WTC11 (cell line): ENCODE results near the gene SEZ6L2. TPM values are rescaled to one million over a fixed set of nuclear protein-coding genes. Genes with fewer than 3 reads are reported as not detected.

ENCODE experiments used
- ATAC-seq: fragments of 200-7000 bp; cut with Tn5 transposase; 2 replicates; pipeline ENCODE4 v1.10.0; 2021; ENCODE audit warnings: mild to moderate bottlenecking, moderate library complexity
- CTCF ChIA-PET: fragments of 300-600 bp; sonication (Branson Sonifier 250); formaldehyde crosslinking; loops from one replicate; lab custom pipeline; 2021; ENCODE audit warnings: antibody characterized with exemption; lab: Charles Lee
- POLR2A ChIA-PET: fragments of 350-600 bp; sonication (Branson Sonifier 250); formaldehyde crosslinking; loops from one replicate; lab custom pipeline; 2021; ENCODE audit warnings: antibody characterized with exemption; lab: Charles Lee
- DNase-seq: peaks from one replicate; pipeline ENCODE4 v3.0.0; 2021; ENCODE audit warnings: low spot score
- H3K27ac Mint-ChIP-seq: 2 replicates; pipeline ENCODE4 v1.8.0; 2021; ENCODE audit warnings: mixed read lengths
- H3K27me3 Mint-ChIP-seq: 2 replicates; pipeline ENCODE4 v1.8.0; 2021; ENCODE audit warnings: low read depth, mild to moderate bottlenecking, moderate library complexity, mixed read lengths
- H3K36me3 Mint-ChIP-seq: 2 replicates; pipeline ENCODE4 v1.8.0; 2021; ENCODE audit warnings: mixed read lengths
- H3K4me1 Mint-ChIP-seq: 2 replicates; pipeline ENCODE4 v1.8.0; 2022; ENCODE audit warnings: mixed read lengths
- H3K4me3 Mint-ChIP-seq: 2 replicates; pipeline ENCODE4 v1.8.0; 2021; ENCODE audit warnings: mild to moderate bottlenecking, moderate library complexity, mixed read lengths
- H3K9me3 Mint-ChIP-seq: 2 replicates; pipeline ENCODE4 v1.8.0; 2021; ENCODE audit warnings: mixed read lengths
- CREB1 ChIP-seq: sonication (generic); formaldehyde crosslinking; IDR thresholded peaks from 2 replicates; pipeline ENCODE4 v1.8.0; 2023; ENCODE audit warnings: mild to moderate bottlenecking, missing genetic modification reagents
- EMX1 ChIP-seq: fragments of 250-450 bp; sonication (Bioruptor Pico); IDR thresholded peaks from 2 replicates; pipeline ENCODE4 v1.8.0; 2021; ENCODE audit warnings: mild to moderate bottlenecking
- ESRRA ChIP-seq: sonication (generic); formaldehyde crosslinking; IDR thresholded peaks from 2 replicates; pipeline ENCODE4 v1.8.1; 2022; ENCODE audit warnings: mild to moderate bottlenecking, missing genetic modification reagents, borderline replicate concordance
- GABPB1 ChIP-seq: sonication (generic); formaldehyde crosslinking; IDR thresholded peaks from 2 replicates; pipeline ENCODE4 v1.8.1; 2023; ENCODE audit warnings: mild to moderate bottlenecking, missing genetic modification reagents
- GRHL2 ChIP-seq: fragments of 250-450 bp; sonication (Bioruptor Pico); IDR thresholded peaks from 2 replicates; pipeline ENCODE4 v1.8.0; 2022; ENCODE audit warnings: mild to moderate bottlenecking, moderate library complexity; ENCODE audit not compliant: insufficient replicate concordance, severe bottlenecking
- IRF1 ChIP-seq: sonication (generic); formaldehyde crosslinking; IDR thresholded peaks from 2 replicates; pipeline ENCODE4 v1.8.0; 2023; ENCODE audit warnings: missing genetic modification reagents
- JAZF1 ChIP-seq: fragments of 250-450 bp; sonication (Bioruptor Pico); IDR thresholded peaks from 2 replicates; pipeline ENCODE4 v1.9.0; 2021; ENCODE audit warnings: moderate library complexity, mild to moderate bottlenecking, inconsistent platforms
- KAT7 ChIP-seq: sonication (generic); formaldehyde crosslinking; IDR thresholded peaks from 2 replicates; pipeline ENCODE4 v1.8.1; 2023; ENCODE audit warnings: missing genetic modification reagents, mild to moderate bottlenecking, borderline replicate concordance
- MYBL2 ChIP-seq: sonication (generic); formaldehyde crosslinking; IDR thresholded peaks from 2 replicates; pipeline ENCODE4 v1.8.1; 2023; ENCODE audit warnings: mild to moderate bottlenecking, moderate library complexity, missing genetic modification reagents
- NFATC4 ChIP-seq: fragments of 250-450 bp; sonication (Bioruptor Pico); IDR thresholded peaks from 2 replicates; pipeline ENCODE4 v1.9.0; 2021; ENCODE audit warnings: mild to moderate bottlenecking
- NR1H2 ChIP-seq: sonication (generic); formaldehyde crosslinking; IDR thresholded peaks from 2 replicates; pipeline ENCODE4 v1.9.0; 2021; ENCODE audit warnings: mild to moderate bottlenecking, moderate library complexity, missing genetic modification reagents
- NR3C1 ChIP-seq: sonication (generic); formaldehyde crosslinking; conservative IDR thresholded peaks from 2 replicates; pipeline ENCODE4 v1.8.1; 2023; ENCODE audit warnings: low read depth, mild to moderate bottlenecking, missing genetic modification reagents
- SOX15 ChIP-seq: fragments of 250-450 bp; sonication (Bioruptor Pico); IDR thresholded peaks from 2 replicates; pipeline ENCODE4 v1.9.0; 2021; ENCODE audit warnings: mild to moderate bottlenecking
- TEAD4 ChIP-seq: sonication (generic); formaldehyde crosslinking; IDR thresholded peaks from 2 replicates; pipeline ENCODE4 v1.8.0; 2022; ENCODE audit warnings: mild to moderate bottlenecking, missing genetic modification reagents
- TP53 ChIP-seq: sonication (generic); formaldehyde crosslinking; IDR thresholded peaks from 2 replicates; pipeline ENCODE4 v1.8.1; 2023; ENCODE audit warnings: mild to moderate bottlenecking, missing genetic modification reagents
- USF1 ChIP-seq: sonication (generic); formaldehyde crosslinking; IDR thresholded peaks from 2 replicates; pipeline ENCODE4 v1.8.0; 2022; ENCODE audit warnings: mild to moderate bottlenecking, missing genetic modification reagents
- ZMAT4 ChIP-seq: fragments of 250-450 bp; sonication (Bioruptor Pico); IDR thresholded peaks from 2 replicates; pipeline ENCODE4 v1.9.0; 2021; ENCODE audit warnings: mild to moderate bottlenecking
- ZNF263 ChIP-seq: sonication (generic); formaldehyde crosslinking; IDR thresholded peaks from 2 replicates; pipeline ENCODE4 v1.8.1; 2022; ENCODE audit warnings: low read depth, mild to moderate bottlenecking, moderate library complexity, missing genetic modification reagents
- ZNF396 ChIP-seq: fragments of 250-450 bp; sonication (Bioruptor Pico); IDR thresholded peaks from 2 replicates; pipeline ENCODE4 v1.8.0; 2021; ENCODE audit warnings: mild to moderate bottlenecking, moderate library complexity, borderline replicate concordance
- total RNA-seq: library from RNA; stranded (reverse); gene quantifications from 3 replicates; pipeline ENCODE4 v1.2.3, GENCODE V29; 2021
- TF ChIP-seq, protein P1 (sequence below): fragments of 250-450 bp; sonication (Bioruptor Pico); IDR thresholded peaks from 2 replicates; pipeline ENCODE4 v1.8.0; 2021; ENCODE audit warnings: mild to moderate bottlenecking
- TF ChIP-seq, protein P2 (sequence below): sonication (generic); formaldehyde crosslinking; IDR thresholded peaks from 2 replicates; pipeline ENCODE4 v1.8.1; 2023; ENCODE audit warnings: mild to moderate bottlenecking, missing genetic modification reagents, moderate library complexity
- TF ChIP-seq, protein P3 (sequence below): sonication (generic); formaldehyde crosslinking; IDR thresholded peaks from 2 replicates; pipeline ENCODE4 v1.8.0; 2022; ENCODE audit warnings: missing genetic modification reagents
- TF ChIP-seq, protein P4 (sequence below): sonication (generic); formaldehyde crosslinking; IDR thresholded peaks from 2 replicates; pipeline ENCODE4 v1.8.0; 2023; ENCODE audit warnings: missing genetic modification reagents, mild to moderate bottlenecking, borderline replicate concordance

The SEZ6L2 gene
- total RNA-seq, 1 experiment from 2014 or later: 58.2 TPM

DNA sequence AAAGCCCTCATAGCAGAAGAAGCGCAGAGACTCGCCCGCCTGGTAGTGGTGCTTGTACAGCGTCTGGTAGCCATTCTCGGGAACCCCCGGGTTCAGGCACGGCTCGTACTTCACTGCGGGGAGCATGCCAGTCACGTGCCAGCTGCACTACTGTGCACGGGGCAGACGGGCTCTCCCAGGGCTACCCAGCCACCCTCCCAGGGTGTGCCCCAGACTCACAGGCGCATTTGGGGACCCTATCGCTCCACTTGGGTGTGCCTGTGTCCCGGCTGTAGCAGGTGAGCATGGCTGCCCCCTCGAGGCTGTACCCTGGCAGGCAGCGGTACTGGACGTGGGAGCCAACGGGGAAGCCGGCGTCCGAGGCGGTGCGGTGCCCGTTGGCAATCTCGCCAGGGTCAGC is 26.0 kb downstream of the SEZ6L2 start:
- Mint-ChIP-seq H3K4me3 (no peak overlapping the region), H3K9me3 (no peaks in the 10 kb centered on the region), H3K4me1 (peaks cover 10% of the 10 kb centered on the region), H3K36me3 (peaks cover 4% of the 10 kb centered on the region; the same call in 1 of the 2 replicates)
- no peak for ATAC-seq
- TF ChIP-seq TP53 (CRISPR knock-in tag) (no peak), CREB1 (CRISPR knock-in tag) (no peak), ZMAT4 (CRISPR knock-in tag) (no peak), NR3C1 (CRISPR knock-in tag) (no peak), GRHL2 (no peak), ZNF263 (CRISPR knock-in tag) (no peak), JAZF1 (no peak), NFATC4 (CRISPR knock-in tag) (no peak), GABPB1 (no peak), MYBL2 (no peak)
- TF ChIP-seq, protein P1, sequence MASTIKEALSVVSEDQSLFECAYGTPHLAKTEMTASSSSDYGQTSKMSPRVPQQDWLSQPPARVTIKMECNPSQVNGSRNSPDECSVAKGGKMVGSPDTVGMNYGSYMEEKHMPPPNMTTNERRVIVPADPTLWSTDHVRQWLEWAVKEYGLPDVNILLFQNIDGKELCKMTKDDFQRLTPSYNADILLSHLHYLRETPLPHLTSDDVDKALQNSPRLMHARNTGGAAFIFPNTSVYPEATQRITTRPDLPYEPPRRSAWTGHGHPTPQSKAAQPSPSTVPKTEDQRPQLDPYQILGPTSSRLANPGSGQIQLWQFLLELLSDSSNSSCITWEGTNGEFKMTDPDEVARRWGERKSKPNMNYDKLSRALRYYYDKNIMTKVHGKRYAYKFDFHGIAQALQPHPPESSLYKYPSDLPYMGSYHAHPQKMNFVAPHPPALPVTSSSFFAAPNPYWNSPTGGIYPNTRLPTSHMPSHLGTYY (CRISPR knock-in tag): no peak
- TF ChIP-seq, protein P2, sequence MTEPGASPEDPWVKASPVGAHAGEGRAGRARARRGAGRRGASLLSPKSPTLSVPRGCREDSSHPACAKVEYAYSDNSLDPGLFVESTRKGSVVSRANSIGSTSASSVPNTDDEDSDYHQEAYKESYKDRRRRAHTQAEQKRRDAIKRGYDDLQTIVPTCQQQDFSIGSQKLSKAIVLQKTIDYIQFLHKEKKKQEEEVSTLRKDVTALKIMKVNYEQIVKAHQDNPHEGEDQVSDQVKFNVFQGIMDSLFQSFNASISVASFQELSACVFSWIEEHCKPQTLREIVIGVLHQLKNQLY: no peak
- TF ChIP-seq, all 79 proteins: peak for 0
- H3K27me3 Mint-ChIP-seq: peaks cover 3% of the 10 kb centered on the region; the same call in 1 of the 2 replicates
- no peak for DNase-seq
- H3K27ac Mint-ChIP-seq: no peak overlapping the region
- ChIA-PET CTCF (interaction anchor here (1.8 to 2.1 kb wide), 3 partner anchors 25 to 159 kb away, joined by 6 to 11 read pairs (median 9); partner anchors contain the start of gene PAGR1), POLR2A (no interaction called here)

DNA sequence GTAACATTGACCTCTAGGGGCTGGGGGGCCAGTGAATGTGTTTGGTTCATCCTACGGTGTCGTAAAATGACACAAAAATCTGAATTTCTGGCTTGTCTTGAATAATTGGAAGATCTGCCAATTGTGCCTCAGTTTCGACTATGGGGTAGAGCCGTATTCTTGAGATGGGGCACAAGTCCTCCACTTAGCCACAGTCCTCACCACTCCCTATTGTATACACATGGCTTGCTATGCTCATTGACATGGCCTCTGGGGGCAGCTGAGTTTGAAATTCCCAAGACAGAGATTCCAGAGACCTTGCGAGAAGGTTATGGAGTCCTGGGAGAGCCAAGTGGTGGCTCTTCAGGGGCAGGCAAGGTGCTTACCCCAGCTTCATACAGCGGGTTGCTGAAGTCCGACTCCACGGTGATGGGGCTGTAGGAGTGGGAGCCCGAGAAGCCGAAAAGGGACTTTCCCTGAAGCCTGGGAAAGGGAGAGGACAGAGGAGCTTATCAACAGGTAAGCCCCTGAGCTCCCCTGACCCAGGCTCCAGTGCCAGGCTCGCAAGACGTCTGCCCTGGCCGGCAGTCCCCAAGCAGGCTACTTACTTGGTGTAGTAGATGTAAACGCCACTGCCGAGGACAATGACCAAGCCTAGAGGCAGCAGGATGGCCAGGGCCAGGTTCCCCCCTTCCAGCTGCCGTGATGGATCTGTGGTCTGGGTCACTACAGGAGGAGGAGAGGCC is 27.4 kb downstream of the SEZ6L2 start:
- Mint-ChIP-seq H3K27me3 (no peaks in the 10 kb centered on the region), H3K27ac (no peak overlapping the region), H3K4me3 (no peak overlapping the region), H3K4me1 (peaks cover 4% of the 10 kb centered on the region), H3K36me3 (peaks cover 4% of the 10 kb centered on the region; the same call in 1 of the 2 replicates), H3K9me3 (no peaks in the 10 kb centered on the region)
- ATAC-seq: no peak
- DNase-seq: no peak
- ChIA-PET CTCF (interaction anchor here (0.7 to 2.0 kb wide), 4 partner anchors 24 to 170 kb away, joined by 3 to 11 read pairs (median 6); partner anchors contain the start of gene TAOK2), POLR2A (no interaction called here)
- TF ChIP-seq IRF1 (CRISPR knock-in tag) (no peak), EMX1 (no peak), KAT7 (CRISPR knock-in tag) (no peak), JAZF1 (no peak), NR1H2 (no peak), USF1 (CRISPR knock-in tag) (no peak), TEAD4 (CRISPR knock-in tag) (no peak), ESRRA (no peak), ZNF396 (CRISPR knock-in tag) (no peak), SOX15 (CRISPR knock-in tag) (no peak)
- TF ChIP-seq, protein P3, sequence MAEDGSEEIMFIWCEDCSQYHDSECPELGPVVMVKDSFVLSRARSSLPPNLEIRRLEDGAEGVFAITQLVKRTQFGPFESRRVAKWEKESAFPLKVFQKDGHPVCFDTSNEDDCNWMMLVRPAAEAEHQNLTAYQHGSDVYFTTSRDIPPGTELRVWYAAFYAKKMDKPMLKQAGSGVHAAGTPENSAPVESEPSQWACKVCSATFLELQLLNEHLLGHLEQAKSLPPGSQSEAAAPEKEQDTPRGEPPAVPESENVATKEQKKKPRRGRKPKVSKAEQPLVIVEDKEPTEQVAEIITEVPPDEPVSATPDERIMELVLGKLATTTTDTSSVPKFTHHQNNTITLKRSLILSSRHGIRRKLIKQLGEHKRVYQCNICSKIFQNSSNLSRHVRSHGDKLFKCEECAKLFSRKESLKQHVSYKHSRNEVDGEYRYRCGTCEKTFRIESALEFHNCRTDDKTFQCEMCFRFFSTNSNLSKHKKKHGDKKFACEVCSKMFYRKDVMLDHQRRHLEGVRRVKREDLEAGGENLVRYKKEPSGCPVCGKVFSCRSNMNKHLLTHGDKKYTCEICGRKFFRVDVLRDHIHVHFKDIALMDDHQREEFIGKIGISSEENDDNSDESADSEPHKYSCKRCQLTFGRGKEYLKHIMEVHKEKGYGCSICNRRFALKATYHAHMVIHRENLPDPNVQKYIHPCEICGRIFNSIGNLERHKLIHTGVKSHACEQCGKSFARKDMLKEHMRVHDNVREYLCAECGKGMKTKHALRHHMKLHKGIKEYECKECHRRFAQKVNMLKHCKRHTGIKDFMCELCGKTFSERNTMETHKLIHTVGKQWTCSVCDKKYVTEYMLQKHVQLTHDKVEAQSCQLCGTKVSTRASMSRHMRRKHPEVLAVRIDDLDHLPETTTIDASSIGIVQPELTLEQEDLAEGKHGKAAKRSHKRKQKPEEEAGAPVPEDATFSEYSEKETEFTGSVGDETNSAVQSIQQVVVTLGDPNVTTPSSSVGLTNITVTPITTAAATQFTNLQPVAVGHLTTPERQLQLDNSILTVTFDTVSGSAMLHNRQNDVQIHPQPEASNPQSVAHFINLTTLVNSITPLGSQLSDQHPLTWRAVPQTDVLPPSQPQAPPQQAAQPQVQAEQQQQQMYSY (CRISPR knock-in tag): no peak
- TF ChIP-seq, protein P4, sequence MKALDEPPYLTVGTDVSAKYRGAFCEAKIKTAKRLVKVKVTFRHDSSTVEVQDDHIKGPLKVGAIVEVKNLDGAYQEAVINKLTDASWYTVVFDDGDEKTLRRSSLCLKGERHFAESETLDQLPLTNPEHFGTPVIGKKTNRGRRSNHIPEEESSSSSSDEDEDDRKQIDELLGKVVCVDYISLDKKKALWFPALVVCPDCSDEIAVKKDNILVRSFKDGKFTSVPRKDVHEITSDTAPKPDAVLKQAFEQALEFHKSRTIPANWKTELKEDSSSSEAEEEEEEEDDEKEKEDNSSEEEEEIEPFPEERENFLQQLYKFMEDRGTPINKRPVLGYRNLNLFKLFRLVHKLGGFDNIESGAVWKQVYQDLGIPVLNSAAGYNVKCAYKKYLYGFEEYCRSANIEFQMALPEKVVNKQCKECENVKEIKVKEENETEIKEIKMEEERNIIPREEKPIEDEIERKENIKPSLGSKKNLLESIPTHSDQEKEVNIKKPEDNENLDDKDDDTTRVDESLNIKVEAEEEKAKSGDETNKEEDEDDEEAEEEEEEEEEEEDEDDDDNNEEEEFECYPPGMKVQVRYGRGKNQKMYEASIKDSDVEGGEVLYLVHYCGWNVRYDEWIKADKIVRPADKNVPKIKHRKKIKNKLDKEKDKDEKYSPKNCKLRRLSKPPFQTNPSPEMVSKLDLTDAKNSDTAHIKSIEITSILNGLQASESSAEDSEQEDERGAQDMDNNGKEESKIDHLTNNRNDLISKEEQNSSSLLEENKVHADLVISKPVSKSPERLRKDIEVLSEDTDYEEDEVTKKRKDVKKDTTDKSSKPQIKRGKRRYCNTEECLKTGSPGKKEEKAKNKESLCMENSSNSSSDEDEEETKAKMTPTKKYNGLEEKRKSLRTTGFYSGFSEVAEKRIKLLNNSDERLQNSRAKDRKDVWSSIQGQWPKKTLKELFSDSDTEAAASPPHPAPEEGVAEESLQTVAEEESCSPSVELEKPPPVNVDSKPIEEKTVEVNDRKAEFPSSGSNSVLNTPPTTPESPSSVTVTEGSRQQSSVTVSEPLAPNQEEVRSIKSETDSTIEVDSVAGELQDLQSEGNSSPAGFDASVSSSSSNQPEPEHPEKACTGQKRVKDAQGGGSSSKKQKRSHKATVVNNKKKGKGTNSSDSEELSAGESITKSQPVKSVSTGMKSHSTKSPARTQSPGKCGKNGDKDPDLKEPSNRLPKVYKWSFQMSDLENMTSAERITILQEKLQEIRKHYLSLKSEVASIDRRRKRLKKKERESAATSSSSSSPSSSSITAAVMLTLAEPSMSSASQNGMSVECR (CRISPR knock-in tag): no peak
